NCI-H748 (cell line): Measurements from ENCODE around the gene CCDC188.
A peak's percentile ranks its signal among the peaks of the same experiment; 100 is the strongest.

Experiments used
- DNase-seq: peaks from one replicate; lab custom pipeline; 2025; ENCODE audit not compliant: unreplicated experiment; lab: John Stamatoyannopoulos, UW

Gene CCDC188

GRCh38 chr22:20185750-20186149 lies 34.9 kb upstream of the CCDC188 start:
- no peak for DNase-seq

GRCh38 chr22:20184501-20185165 lies 33.8 kb upstream of the CCDC188 start:
- no peak for DNase-seq

- no peak for DNase-seq
These were observed 33.0 kb upstream of the CCDC188 start for GRCh38 chr22:20183823-20184222.

DNA sequence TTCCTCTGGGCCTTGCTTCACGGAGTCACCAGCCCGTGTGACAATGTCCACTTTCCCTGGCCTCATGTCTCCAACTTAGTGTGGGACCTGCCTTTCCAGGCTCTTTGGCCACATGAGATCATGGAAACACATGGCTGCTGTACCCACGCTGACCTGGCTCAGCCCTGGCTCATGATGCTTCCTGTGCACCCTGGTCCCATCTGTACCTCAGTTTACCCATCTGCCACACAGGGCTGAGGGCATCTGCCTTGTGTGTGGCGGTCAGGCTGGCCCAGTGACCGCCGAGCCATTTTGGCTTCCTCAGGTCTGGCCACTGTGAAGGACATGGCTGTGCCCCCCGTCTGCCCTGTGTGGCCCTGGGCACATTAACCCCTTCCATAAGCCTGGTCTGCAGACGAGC lies 32.2 kb upstream of the CCDC188 start:
- DNase-seq = no peak

GRCh38 chr22:20182365-20182764 lies 31.5 kb upstream of the CCDC188 start:
- DNase-seq = no peak

DNA sequence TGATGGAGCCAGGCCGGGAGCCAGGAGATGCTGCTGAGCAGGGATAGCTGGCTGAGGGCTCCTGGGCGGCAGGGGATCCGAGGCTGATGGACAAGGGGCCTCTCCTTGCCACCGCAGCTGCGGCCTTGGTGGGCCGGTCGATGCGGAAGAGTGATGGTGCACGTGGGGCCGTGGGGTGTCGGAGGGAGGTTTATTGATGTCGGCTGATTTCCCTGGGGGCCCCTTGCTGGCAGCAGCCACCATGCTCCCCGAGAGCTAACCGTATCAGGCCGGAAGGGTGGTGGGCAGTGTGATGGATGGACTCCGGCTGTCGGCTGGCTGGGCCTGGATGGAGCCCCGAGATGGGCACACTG lies 31.0 kb upstream of the CCDC188 start:
- DNase-seq = no peak

DNA sequence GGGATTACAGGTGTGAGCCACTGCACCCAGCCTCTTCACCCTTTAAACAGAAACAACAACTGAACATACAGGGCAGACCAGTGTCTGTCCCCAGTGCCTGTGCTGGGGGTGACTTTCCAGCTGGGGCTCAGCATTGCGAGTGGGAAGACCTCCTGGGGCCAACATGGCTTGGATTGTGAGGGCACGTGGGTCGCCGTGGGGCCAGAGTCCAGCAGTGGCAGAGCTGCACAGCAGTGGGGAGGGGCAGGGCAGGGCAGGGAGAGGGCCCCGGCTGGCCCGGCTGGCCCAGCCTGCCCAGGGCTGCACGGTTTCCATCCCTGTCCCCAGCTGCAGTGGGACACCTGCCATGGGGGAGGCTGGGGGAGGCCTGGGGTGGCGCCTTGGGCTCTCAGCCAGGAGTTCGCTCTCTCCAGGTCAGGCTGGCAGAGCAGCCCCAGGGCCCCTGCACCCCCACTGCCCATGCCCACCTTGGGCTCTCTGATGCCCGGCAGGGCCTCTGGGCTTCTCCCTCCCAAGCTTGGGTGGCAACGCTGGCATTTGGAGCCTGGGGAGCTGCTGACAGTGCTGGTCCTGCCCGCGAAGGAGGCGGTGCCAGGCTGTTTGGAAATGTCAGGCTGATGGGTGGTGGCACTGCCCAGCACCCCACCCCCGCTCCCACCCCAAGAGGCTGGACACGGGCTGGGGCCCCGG lies 30.5 kb upstream of the CCDC188 start:
- DNase-seq = no peak

GRCh38 chr22:20180640-20181039 lies 29.8 kb upstream of the CCDC188 start:
- DNase-seq = no peak

GRCh38 chr22:20180245-20180630 lies 29.4 kb upstream of the CCDC188 start:
- DNase-seq = no peak

DNA sequence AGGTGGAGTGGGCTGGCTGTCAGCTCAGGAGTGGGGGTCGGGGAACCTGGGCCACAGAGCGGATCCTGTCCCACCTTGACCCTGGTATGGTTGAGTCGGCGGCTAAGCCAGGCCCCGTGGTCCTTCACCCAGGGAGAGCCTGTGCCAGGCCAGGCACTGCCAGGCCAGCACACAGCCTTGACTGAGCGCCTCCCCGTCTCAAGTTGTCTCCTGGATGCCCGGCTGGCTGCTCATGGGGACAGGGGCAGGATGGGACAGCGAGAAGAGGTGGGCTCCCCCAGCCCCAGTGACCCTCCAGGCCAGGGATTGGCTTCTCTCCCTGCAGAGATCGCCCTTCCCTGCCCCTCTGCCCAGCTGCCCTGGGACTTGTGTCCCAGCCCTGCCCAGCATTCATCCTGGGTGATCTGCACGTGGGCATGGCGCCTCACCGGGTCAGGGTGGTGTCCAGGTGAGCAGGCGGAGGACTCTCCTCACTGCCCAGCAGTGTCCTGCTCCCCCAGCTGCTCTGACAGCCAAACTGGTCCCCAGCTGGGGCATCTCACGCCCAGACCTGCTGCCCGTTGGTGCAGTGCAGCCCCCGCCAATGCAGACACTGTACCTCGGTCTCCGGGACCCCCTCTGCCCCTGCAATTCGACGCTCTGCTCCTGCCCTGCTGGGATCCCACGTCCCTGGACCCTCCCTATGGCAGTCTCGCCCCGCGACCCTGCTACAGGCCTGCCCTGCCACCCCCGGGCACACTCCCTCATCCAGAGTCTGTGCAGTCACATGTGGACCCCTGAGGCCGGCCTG lies 28.8 kb upstream of the CCDC188 start:
- DNase-seq = no peak

- DNase-seq = no peak
These were observed 28.0 kb upstream of the CCDC188 start for GRCh38 chr22:20178915-20179227.

GRCh38 chr22:20178075-20178914 lies 27.4 kb upstream of the CCDC188 start:
- DNase-seq = no peak

GRCh38 chr22:20177217-20177911 lies 26.5 kb upstream of the CCDC188 start:
- DNase-seq = no peak

- no peak for DNase-seq
These were observed 25.7 kb upstream of the CCDC188 start for GRCh38 chr22:20176421-20177085.

- DNase-seq = no peak
These were observed 24.7 kb upstream of the CCDC188 start for GRCh38 chr22:20175597-20175900.

- no peak for DNase-seq
These were observed 24.1 kb upstream of the CCDC188 start for GRCh38 chr22:20174785-20175596.

DNA sequence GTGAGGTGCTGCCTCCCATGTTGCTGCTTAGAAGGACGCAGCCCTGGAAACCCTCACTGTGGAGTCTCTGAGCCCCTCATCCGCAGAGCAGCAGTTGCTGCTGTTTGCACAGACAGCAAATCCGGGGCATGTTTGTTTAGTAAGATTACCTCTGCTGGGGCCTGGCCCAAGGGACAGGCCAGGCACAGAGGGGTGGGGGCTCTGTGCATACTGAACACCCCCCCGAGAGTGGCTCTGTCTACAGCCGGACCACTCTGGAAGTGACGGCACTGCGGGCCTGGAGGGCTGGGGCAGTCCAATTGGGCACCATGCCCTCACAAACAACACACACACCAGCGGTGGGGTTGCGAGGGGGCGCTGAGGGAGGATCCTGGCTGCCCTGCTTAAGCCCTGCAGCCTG lies 22.9 kb upstream of the CCDC188 start:
- DNase-seq = peak; percentile 11

DNA sequence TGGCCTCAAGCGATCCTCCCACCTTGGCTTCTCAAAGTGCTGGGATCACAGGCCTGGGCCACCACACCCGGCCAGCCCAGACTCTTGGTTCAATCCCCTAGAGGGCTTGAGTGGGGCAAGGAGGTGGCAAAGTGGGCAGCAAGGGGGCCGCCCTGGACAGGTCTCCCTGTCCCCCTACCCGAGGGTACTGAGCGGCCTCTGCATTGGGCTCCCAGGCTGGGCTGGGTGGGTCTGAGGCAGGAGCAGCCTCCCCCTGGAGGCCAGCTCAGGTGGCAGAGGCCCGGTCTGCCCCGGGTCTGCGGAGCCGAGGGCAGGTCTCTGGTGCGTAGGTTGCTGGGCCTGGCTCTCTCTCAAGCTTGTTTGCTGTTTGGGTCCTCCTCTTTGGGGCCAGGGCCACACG lies 22.4 kb upstream of the CCDC188 start:
- DNase-seq = no peak

- DNase-seq = no peak
These were observed 21.3 kb upstream of the CCDC188 start for GRCh38 chr22:20172141-20172613.
